Measurements from ENCODE around the gene SMG5.

- TF ChIP-seq ZBTB8A (tag by site-specific recombination; IDR thresholded peaks at IDR 0.05) (no peak), ZBTB49 (tag by site-specific recombination; IDR thresholded peaks at IDR 0.05; ENCODE audit: low read depth) (no peak), ZNF639 (tag by site-specific recombination; IDR thresholded peaks at IDR 0.05) (no peak), EGR2 (tag by site-specific recombination; IDR thresholded peaks at IDR 0.05; ENCODE audit: low read depth) (no peak), HOXC10 (CRISPR knock-in tag; IDR thresholded peaks at IDR 0.05) (no peak), MEIS1 (CRISPR knock-in tag; IDR thresholded peaks at IDR 0.05; ENCODE audit: borderline replicate concordance) (no peak), ATF2 (tag by site-specific recombination; IDR thresholded peaks at IDR 0.05; ENCODE audit: low read depth) (no peak), GLIS1 (tag by site-specific recombination; IDR thresholded peaks at IDR 0.05) (no peak), ZNF132 (tag by site-specific recombination; IDR thresholded peaks at IDR 0.05; ENCODE audit: borderline replicate concordance) (no peak), ZNF433 (tag by site-specific recombination; IDR thresholded peaks at IDR 0.05; ENCODE audit: low read depth) (no peak)
- TF ChIP-seq, protein P1, sequence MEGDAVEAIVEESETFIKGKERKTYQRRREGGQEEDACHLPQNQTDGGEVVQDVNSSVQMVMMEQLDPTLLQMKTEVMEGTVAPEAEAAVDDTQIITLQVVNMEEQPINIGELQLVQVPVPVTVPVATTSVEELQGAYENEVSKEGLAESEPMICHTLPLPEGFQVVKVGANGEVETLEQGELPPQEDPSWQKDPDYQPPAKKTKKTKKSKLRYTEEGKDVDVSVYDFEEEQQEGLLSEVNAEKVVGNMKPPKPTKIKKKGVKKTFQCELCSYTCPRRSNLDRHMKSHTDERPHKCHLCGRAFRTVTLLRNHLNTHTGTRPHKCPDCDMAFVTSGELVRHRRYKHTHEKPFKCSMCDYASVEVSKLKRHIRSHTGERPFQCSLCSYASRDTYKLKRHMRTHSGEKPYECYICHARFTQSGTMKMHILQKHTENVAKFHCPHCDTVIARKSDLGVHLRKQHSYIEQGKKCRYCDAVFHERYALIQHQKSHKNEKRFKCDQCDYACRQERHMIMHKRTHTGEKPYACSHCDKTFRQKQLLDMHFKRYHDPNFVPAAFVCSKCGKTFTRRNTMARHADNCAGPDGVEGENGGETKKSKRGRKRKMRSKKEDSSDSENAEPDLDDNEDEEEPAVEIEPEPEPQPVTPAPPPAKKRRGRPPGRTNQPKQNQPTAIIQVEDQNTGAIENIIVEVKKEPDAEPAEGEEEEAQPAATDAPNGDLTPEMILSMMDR (tag by site-specific recombination; IDR thresholded peaks at IDR 0.05): no peak
- TF ChIP-seq, protein P2, sequence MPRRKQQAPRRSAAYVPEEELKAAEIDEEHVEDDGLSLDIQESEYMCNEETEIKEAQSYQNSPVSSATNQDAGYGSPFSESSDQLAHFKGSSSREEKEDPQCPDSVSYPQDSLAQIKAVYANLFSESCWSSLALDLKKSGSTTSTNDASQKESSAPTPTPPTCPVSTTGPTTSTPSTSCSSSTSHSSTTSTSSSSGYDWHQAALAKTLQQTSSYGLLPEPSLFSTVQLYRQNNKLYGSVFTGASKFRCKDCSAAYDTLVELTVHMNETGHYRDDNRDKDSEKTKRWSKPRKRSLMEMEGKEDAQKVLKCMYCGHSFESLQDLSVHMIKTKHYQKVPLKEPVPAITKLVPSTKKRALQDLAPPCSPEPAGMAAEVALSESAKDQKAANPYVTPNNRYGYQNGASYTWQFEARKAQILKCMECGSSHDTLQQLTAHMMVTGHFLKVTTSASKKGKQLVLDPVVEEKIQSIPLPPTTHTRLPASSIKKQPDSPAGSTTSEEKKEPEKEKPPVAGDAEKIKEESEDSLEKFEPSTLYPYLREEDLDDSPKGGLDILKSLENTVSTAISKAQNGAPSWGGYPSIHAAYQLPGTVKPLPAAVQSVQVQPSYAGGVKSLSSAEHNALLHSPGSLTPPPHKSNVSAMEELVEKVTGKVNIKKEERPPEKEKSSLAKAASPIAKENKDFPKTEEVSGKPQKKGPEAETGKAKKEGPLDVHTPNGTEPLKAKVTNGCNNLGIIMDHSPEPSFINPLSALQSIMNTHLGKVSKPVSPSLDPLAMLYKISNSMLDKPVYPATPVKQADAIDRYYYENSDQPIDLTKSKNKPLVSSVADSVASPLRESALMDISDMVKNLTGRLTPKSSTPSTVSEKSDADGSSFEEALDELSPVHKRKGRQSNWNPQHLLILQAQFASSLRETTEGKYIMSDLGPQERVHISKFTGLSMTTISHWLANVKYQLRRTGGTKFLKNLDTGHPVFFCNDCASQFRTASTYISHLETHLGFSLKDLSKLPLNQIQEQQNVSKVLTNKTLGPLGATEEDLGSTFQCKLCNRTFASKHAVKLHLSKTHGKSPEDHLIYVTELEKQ (tag by site-specific recombination; IDR thresholded peaks at IDR 0.05; ENCODE audit: borderline replicate concordance): no peak
Measured at GRCh38 chr1:156303241-156303640, 20.6 kb upstream of the SMG5 start.

Measured in HEK293 (cell line).